GM20431 (cell line): Measurements from ENCODE around the gene CNOT4.
"Not testable (repeated sequence)": the region's sequence is repeated elsewhere in the genome, so short reads cannot be mapped to it uniquely, and the experiment has no call there.

Source experiments
- in situ Hi-C: fragments of 300-500 bp; cut with MseI, MboI; formaldehyde crosslinking; loops from one replicate; pipeline ENCODE4 v1.15.0; 2020; ENCODE audit warnings: low sequenced_read_pairs; ENCODE audit not compliant: unreplicated experiment

CNOT4 gene

GRCh38 chr7:135334830-135335543 is 174.9 kb downstream of the CNOT4 start:
- in situ Hi-C loops = no loop called here

- in situ Hi-C loops = no loop called here
Measured at GRCh38 chr7:135333946-135334345, 176.0 kb downstream of the CNOT4 start.

GRCh38 chr7:135333200-135333599 is 176.7 kb downstream of the CNOT4 start:
- in situ Hi-C loops = no loop called here

GRCh38 chr7:135330088-135330487 is 179.8 kb downstream of the CNOT4 start:
- in situ Hi-C loops = no loop called here

GRCh38 chr7:135328526-135328925 is 181.4 kb downstream of the CNOT4 start:
- in situ Hi-C loops = no loop called here

GRCh38 chr7:135328053-135328452 is 181.8 kb downstream of the CNOT4 start:
- in situ Hi-C loops = no loop called here

- in situ Hi-C loops = no loop called here
Measured at GRCh38 chr7:135327458-135327857, 182.4 kb downstream of the CNOT4 start.

- in situ Hi-C loops = no loop called here
Measured at GRCh38 chr7:135326636-135327280, 183.1 kb downstream of the CNOT4 start.

- in situ Hi-C loops = no loop called here
Measured at GRCh38 chr7:135322571-135323340, 187.1 kb downstream of the CNOT4 start.

- in situ Hi-C loops = no loop called here
Measured at GRCh38 chr7:135321556-135321955, 188.3 kb downstream of the CNOT4 start.

GRCh38 chr7:135320953-135321352 is 188.9 kb downstream of the CNOT4 start:
- in situ Hi-C loops = not testable (repeated sequence)

GRCh38 chr7:135320268-135320667 is 189.6 kb downstream of the CNOT4 start:
- in situ Hi-C loops = no loop called here

GRCh38 chr7:135317676-135318325 is 192.1 kb downstream of the CNOT4 start:
- in situ Hi-C loops = no loop called here

GRCh38 chr7:135316648-135317313 is 193.1 kb downstream of the CNOT4 start:
- in situ Hi-C loops = no loop called here

GRCh38 chr7:135313971-135314370 is 195.9 kb downstream of the CNOT4 start:
- in situ Hi-C loops = no loop called here
